Putamen (tissue), 1 donor: ENCODE results near the gene ARL9.
A peak's percentile ranks its signal among the peaks of the same experiment; 100 is the strongest.

Experiments
- DNase-seq: peaks from one replicate; pipeline ENCODE4 v3.0.0-alpha.2; 2016; ENCODE audit warnings: low spot score

ARL9 gene

DNA sequence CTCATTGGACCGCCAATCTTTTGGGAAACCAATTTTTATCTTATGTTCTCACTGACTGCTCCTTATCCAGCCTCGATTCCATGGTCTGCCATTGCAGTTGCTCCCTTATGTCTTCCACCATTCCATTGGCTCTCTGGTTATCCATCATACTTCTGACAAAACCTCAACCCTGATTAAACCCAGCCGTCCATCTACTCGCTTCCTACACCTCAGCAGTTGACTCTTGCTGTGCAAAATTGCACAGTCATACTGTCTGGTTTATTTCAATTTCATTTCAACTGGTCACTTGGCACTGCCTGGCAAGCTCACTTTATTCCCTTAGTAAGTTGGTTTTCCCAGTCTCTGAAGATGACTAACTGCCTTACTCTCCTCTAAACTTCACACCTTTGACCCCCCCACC is 26.2 kb downstream of the ARL9 start:
- no peak for DNase-seq

DNA sequence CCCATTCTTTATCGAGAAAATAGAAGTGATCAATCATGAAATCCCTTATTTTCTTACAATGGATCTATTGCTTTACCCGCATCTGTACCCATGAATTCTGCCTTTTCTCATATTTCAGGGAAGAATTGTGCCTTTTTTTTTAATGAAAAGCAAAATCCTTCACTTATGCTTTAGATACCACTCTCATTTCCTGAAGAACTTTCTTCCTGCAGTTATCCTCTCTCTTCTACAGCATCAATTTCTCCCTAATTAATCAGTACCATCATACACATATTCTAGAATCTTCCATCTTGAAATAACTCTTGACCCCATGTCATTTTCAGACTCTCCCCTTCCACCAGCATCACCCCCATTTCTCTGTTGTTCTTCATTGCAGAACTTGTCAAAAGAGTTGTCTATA is 26.6 kb downstream of the ARL9 start:
- DNase-seq = no peak

GRCh38 chr4:56535915-56536314 is 30.3 kb downstream of the ARL9 start:
- no peak for DNase-seq

DNA sequence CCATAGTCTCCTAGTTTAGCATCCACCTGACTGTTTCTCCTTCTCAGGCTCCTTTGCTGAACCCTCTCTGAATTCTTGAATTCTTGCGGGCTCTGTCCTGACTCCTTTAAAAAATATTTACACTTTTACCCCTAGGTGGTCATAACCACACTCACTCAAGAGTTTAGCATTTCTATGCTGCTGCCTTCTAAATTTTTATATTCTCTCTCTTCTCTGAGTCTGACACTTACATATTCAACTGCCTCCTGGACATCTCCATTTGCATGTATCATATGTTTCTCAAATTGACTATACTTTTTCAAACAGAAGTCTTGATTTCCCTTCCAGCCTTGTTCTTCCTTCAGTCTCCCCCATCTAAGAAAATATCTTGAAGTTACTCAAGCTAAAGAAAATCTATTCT is 31.6 kb downstream of the ARL9 start:
- no peak for DNase-seq

DNA sequence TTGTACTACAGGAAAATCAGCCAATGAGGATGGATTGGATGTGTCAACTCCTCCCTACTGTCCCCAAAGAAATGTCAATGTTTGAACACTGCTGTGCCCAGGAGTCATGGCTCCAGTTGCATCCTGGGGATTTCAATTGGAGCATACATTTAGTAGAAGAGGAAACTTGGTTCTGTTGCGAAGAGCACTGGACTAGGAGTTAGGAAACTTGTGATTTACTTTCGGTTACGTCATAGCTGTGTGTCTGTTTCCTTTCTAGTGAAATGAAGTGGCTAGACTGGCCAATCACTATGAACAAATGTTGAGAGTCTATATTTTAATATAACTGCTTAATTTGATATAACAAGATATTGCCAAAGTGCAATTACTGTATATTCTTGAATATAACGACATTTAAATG is 35.2 kb downstream of the ARL9 start:
- no peak for DNase-seq

- peak; percentile 84 for DNase-seq
These were observed 39.1 kb downstream of the ARL9 start for GRCh38 chr4:56544573-56545131.

DNA sequence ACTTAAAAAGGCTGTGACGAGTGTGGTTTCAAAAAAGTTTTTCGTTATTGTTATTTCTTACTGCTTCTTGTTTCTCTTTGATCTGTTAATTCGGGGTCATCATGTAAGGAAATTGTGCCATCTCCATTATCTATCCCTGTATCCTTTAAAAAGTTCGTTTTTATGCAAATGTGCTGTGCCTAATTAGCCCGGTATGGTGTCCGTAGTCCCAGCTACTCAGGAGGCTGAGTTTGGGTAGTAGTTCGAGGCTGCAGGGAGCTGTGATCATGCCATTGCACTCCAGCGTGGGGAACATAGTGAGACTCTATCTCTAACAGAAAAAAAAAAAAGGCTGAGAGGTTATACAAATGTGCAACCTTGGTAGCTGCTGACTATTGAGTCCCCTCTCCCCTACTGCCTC is 45.1 kb downstream of the ARL9 start:
- no peak for DNase-seq

GRCh38 chr4:56551516-56551915 is 45.9 kb downstream of the ARL9 start:
- no peak for DNase-seq

- DNase-seq = no peak
These were observed 46.7 kb downstream of the ARL9 start for GRCh38 chr4:56552273-56552672.

DNA sequence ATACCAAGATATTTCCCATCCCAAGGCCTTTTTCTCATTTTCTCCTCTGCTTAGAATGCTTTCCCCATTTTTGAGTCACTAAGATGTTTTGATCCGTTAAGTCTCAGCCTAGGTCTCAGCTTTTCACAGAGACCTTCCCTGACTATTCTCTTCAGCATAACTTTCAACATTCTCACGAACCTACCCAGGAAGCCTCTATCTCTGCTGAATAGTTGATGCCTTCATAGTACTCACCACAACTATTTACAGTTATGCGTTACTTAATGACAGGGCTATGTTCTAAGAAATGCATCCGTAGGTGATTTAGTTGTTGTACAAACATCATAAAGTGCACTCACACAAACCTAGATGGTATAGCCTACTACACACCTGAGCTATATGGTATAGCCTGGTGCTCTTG is 64.5 kb downstream of the ARL9 start:
- no peak for DNase-seq
